GM19239 (cell line): ENCODE results near the gene NUB1.
"Not testable (repeated sequence)": the region's sequence is repeated elsewhere in the genome, so short reads cannot be mapped to it uniquely, and the experiment has no call there.

Experiments used
- DNase-seq: peaks from one replicate; pipeline ENCODE4 v3.0.0; 2011; ENCODE audit warnings: low spot score; ENCODE audit not compliant: insufficient read length
- FAIRE-seq: peaks from 2 replicates; lab custom pipeline; 2011; peaks lifted over from hg19 to GRCh38; lab: Jason Lieb, UNC

The NUB1 gene

GRCh38 chr7:151341357-151342101 lies at the start of gene NUB1:
TSS of gene NUB1 (plus strand) at chr7:151341812. CDS start at chr7:151345350, 3,538 bp downstream.
- DNase-seq (no peak), FAIRE-seq (peak; percentile 90)

GRCh38 chr7:151292850-151293249 lies 48.8 kb upstream of the NUB1 start:
- FAIRE-seq: no peak

GRCh38 chr7:151296202-151296992 lies 45.2 kb upstream of the NUB1 start:
- FAIRE-seq: no peak

More at GRCh38 chr7:151292850-151293249, 48.8 kb upstream of the NUB1 start:
- DNase-seq: no peak

GRCh38 chr7:151298765-151299164 lies 42.8 kb upstream of the NUB1 start:
- FAIRE-seq (no peak), DNase-seq (no peak)

More at GRCh38 chr7:151296202-151296992, 45.2 kb upstream of the NUB1 start:
- DNase-seq: no peak

- no peak for FAIRE-seq
- DNase-seq: no peak
Observed at GRCh38 chr7:151299530-151299929, 42.1 kb upstream of the NUB1 start.

- no peak for FAIRE-seq
- DNase-seq: no peak
Observed at GRCh38 chr7:151299940-151300645, 41.5 kb upstream of the NUB1 start.

- FAIRE-seq (no peak), DNase-seq (no peak)
Observed at GRCh38 chr7:151301471-151302462, 39.8 kb upstream of the NUB1 start.

- not testable (repeated sequence) for FAIRE-seq, DNase-seq
Observed at GRCh38 chr7:151304251-151304650, 37.4 kb upstream of the NUB1 start.

GRCh38 chr7:151304856-151305255 lies 36.8 kb upstream of the NUB1 start:
- DNase-seq: no peak
- no peak for FAIRE-seq

GRCh38 chr7:151306374-151306773 lies 35.2 kb upstream of the NUB1 start:
- no peak for FAIRE-seq
- no peak for DNase-seq

- FAIRE-seq: no peak
Observed at GRCh38 chr7:151306860-151307259, 34.8 kb upstream of the NUB1 start.

GRCh38 chr7:151307536-151307935 lies 34.1 kb upstream of the NUB1 start:
- no peak for DNase-seq

More at GRCh38 chr7:151306860-151307259, 34.8 kb upstream of the NUB1 start:
- DNase-seq: no peak

GRCh38 chr7:151308256-151308655 lies 33.4 kb upstream of the NUB1 start:
- DNase-seq: no peak

More at GRCh38 chr7:151307536-151307935, 34.1 kb upstream of the NUB1 start:
- FAIRE-seq: no peak

GRCh38 chr7:151308791-151309190 lies 32.8 kb upstream of the NUB1 start:
- no peak for FAIRE-seq
- no peak for DNase-seq

More at GRCh38 chr7:151308256-151308655, 33.4 kb upstream of the NUB1 start:
- no peak for FAIRE-seq

GRCh38 chr7:151309311-151309710 lies 32.3 kb upstream of the NUB1 start:
- no peak for FAIRE-seq
- DNase-seq: no peak

- DNase-seq: no peak
- peak; percentile 45 for FAIRE-seq
Observed at GRCh38 chr7:151310578-151310977, 31.0 kb upstream of the NUB1 start.

- FAIRE-seq (no peak), DNase-seq (no peak)
Observed at GRCh38 chr7:151311294-151311864, 30.2 kb upstream of the NUB1 start.

GRCh38 chr7:151312356-151312755 lies 29.3 kb upstream of the NUB1 start:
- no peak for FAIRE-seq
- DNase-seq: no peak
